Naive thymus-derived CD4-positive, alpha-beta T cell (primary cell): Measurements from ENCODE around the gene CEACAM7. TPM values are rescaled to one million over a fixed set of nuclear protein-coding genes. Genes with fewer than 3 reads are reported as not detected.

ENCODE experiments used
- polyA plus RNA-seq, 2 donors: library from polyadenylated mRNA; unstranded; fragments of 300-500 nt; fragmentation: Illumina TruSeq; gene quantifications; one replicate each; pipeline ENCODE4 v1.2.3, GENCODE V29; 2021
- total RNA-seq, 6 experiments: library from RNA in 5 of 6; stranded (reverse) in 5 of 6; gene quantifications; 1 replicate in 5 of 6; 2 replicates in 1 of 6; pipeline ENCODE4 v1.2.3 and lab custom pipeline; 2021 to 2026

CEACAM7 gene
- total and polyA plus RNA-seq, 7 experiments from 2014 or later: not detected

Other genes starting within 250 kb of the CEACAM7 start
- gene DMAC2, start 248.4 kb downstream of the CEACAM7 start, total RNA-seq: 10 to 100 TPM; 22.2 to 44.4 (median 26.2) TPM
- gene DMAC2, start 248.4 kb downstream of the CEACAM7 start, polyA plus RNA-seq: 10 to 100 TPM; 53.2 to 53.7 TPM
- gene ERICH4, start 245.1 kb downstream of the CEACAM7 start, total RNA-seq: not detected
- gene ERICH4, start 245.1 kb downstream of the CEACAM7 start, polyA plus RNA-seq: not detected
- gene CEACAM21, start 112.1 kb downstream of the CEACAM7 start, total RNA-seq: 10 to 100 TPM; 40.1 to 64.5 (median 50.0) TPM
- gene CEACAM21, start 112.1 kb downstream of the CEACAM7 start, polyA plus RNA-seq: 10 to 100 TPM; 27.7 to 43.6 TPM
- 1 to 10 TPM in 2 of 5 experiments, under 1 TPM in 1, not detected in 2; 0.60 to 1.5 (median 1.1) TPM for gene CEACAM4, start 61.2 kb downstream of the CEACAM7 start, total RNA-seq
- gene CEACAM4, start 61.2 kb downstream of the CEACAM7 start, polyA plus RNA-seq: not detected
- gene CEACAM5, start 20.4 kb upstream of the CEACAM7 start, total RNA-seq: not detected
- not detected for gene CEACAM5, start 20.4 kb upstream of the CEACAM7 start, polyA plus RNA-seq
- gene CEACAM6, start 67.3 kb upstream of the CEACAM7 start, total RNA-seq: under 1 TPM in 1 of 5 experiments, not detected in 4; 0.15 TPM
- gene CEACAM6, start 67.3 kb upstream of the CEACAM7 start, polyA plus RNA-seq: not detected
- 1 to 10 TPM in 1 of 5 experiments, under 1 TPM in 1, not detected in 3; 0.42 to 4.7 TPM for gene CEACAM3, start 108.3 kb upstream of the CEACAM7 start, total RNA-seq
- gene CEACAM3, start 108.3 kb upstream of the CEACAM7 start, polyA plus RNA-seq: not detected
- not detected for gene LYPD4, start 156.4 kb upstream of the CEACAM7 start, total RNA-seq
- not detected for gene LYPD4, start 156.4 kb upstream of the CEACAM7 start, polyA plus RNA-seq
- under 1 TPM in 1 of 5 experiments, not detected in 4; 0.12 TPM for gene DMRTC2, start 156.8 kb upstream of the CEACAM7 start, total RNA-seq
- not detected for gene DMRTC2, start 156.8 kb upstream of the CEACAM7 start, polyA plus RNA-seq
- gene RPS19, start 172.0 kb upstream of the CEACAM7 start, total RNA-seq: 1,000 to 10,000 TPM; 2,739 to 3,712 (median 3,396) TPM
- gene RPS19, start 172.0 kb upstream of the CEACAM7 start, polyA plus RNA-seq: 1,000 to 10,000 TPM; 6,645 to 7,822 TPM
- gene CD79A, start 189.0 kb upstream of the CEACAM7 start, total RNA-seq: 10 to 100 TPM in 1 of 5 experiments, 1 to 10 TPM in 4; 2.6 to 27.9 (median 2.8) TPM
- gene CD79A, start 189.0 kb upstream of the CEACAM7 start, polyA plus RNA-seq: 10 to 100 TPM in 1 of 2 donors, 1 to 10 TPM in 1; 9.6 to 16.8 TPM
- gene ARHGEF1, start 194.9 kb upstream of the CEACAM7 start, total RNA-seq: 1,000 to 10,000 TPM in 4 of 5 experiments, 100 to 1,000 TPM in 1; 662 to 1,236 (median 1,141) TPM
- 100 to 1,000 TPM; 184 to 367 TPM for gene ARHGEF1, start 194.9 kb upstream of the CEACAM7 start, polyA plus RNA-seq
- gene ERFL, start 240.2 kb upstream of the CEACAM7 start, total RNA-seq: 10 to 100 TPM in 2 of 5 experiments, 1 to 10 TPM in 3; 3.0 to 15.0 (median 8.0) TPM
- not detected for gene ERFL, start 240.2 kb upstream of the CEACAM7 start, polyA plus RNA-seq